Neural cell (in vitro differentiated cells): ENCODE measurements around the gene ATF6.

ENCODE experiments used
- CTCF ChIP-seq: fragments of 450-650 bp; IDR thresholded peaks from 2 replicates; pipeline ENCODE4 v1.5.1; 2014; ENCODE audit warnings: antibody characterized with exemption, mild to moderate bottlenecking, moderate library complexity; ENCODE audit not compliant: poor library complexity, severe bottlenecking
- POLR2AphosphoS5 ChIP-seq: IDR thresholded peaks from 2 replicates; pipeline ENCODE4 v1.6.1; 2012

GRCh38 chr1:161884475-161884874, 118.4 kb downstream of the ATF6 start:
- no peak for TF ChIP-seq POLR2AphosphoS5
- no peak for TF ChIP-seq CTCF
